ENCODE results near the gene NSG1.

The NSG1 gene

GRCh38 chr4:4422856-4423499 is 36.1 kb downstream of the NSG1 start:
- no peaks in the 10 kb centered on the region for H4K20me1 ChIP-seq (ENCODE audit: control insufficient read depth, insufficient read depth, low read depth, low read length)
- H3K79me2 ChIP-seq (ENCODE audit: control insufficient read depth, low read length), result no peaks in the 10 kb centered on the region
- no peaks in the 10 kb centered on the region for H3K9me3 ChIP-seq (ENCODE audit: control insufficient read depth, insufficient read depth, low read length)
- H3K36me3 ChIP-seq (ENCODE audit: control insufficient read depth, low read length), result peaks cover 17% of the 10 kb centered on the region; the same call in 1 of the 2 replicates
- no peaks in the 10 kb centered on the region for H3K4me1 ChIP-seq (ENCODE audit: control insufficient read depth, low read length)
- H3K27ac ChIP-seq (ENCODE audit: low read depth, low read length), result no peak overlapping the region
- no peaks in the 10 kb centered on the region for H3K27me3 ChIP-seq (ENCODE audit: control insufficient read depth, low read length)
- H3F3A ChIP-seq (ENCODE audit: control insufficient read depth, insufficient read depth), result no peaks in the 10 kb centered on the region
- no peak overlapping the region for H3K4me3 ChIP-seq (ENCODE audit: low read length)
- H3K9me2 ChIP-seq (replicated peaks; ENCODE audit: control insufficient read depth, low read length), result no peaks in the 10 kb centered on the region
- H3K4me2 ChIP-seq (ENCODE audit: low read length), result no peak overlapping the region
- TF ChIP-seq CTCF (IDR thresholded peaks at IDR 0.05; ENCODE audit: low read depth, low read length, poor library complexity, severe bottlenecking) (no peak), EZH2phosphoT487 (IDR thresholded peaks at IDR 0.05; ENCODE audit: borderline replicate concordance, low read length) (no peak)

- H3K4me2 ChIP-seq (ENCODE audit: low read length), result no peak overlapping the region
- H3K4me1 ChIP-seq (ENCODE audit: control insufficient read depth, low read length), result no peaks in the 10 kb centered on the region
- no peaks in the 10 kb centered on the region for H3K9me2 ChIP-seq (replicated peaks; ENCODE audit: control insufficient read depth, low read length)
- no peaks in the 10 kb centered on the region for H4K20me1 ChIP-seq (ENCODE audit: control insufficient read depth, insufficient read depth, low read depth, low read length)
- no peak overlapping the region for H3K27ac ChIP-seq (ENCODE audit: low read depth, low read length)
- H3K4me3 ChIP-seq (ENCODE audit: low read length), result no peak overlapping the region
- H3K27me3 ChIP-seq (ENCODE audit: control insufficient read depth, low read length), result no peaks in the 10 kb centered on the region
- H3F3A ChIP-seq (ENCODE audit: control insufficient read depth, insufficient read depth), result no peaks in the 10 kb centered on the region
- no peaks in the 10 kb centered on the region for H3K79me2 ChIP-seq (ENCODE audit: control insufficient read depth, low read length)
- H3K9me3 ChIP-seq (ENCODE audit: control insufficient read depth, insufficient read depth, low read length), result no peaks in the 10 kb centered on the region
- H3K36me3 ChIP-seq (ENCODE audit: control insufficient read depth, low read length), result peaks cover 17% of the 10 kb centered on the region; the same call in 1 of the 2 replicates
- TF ChIP-seq EZH2phosphoT487 (IDR thresholded peaks at IDR 0.05; ENCODE audit: borderline replicate concordance, low read length), result no peak
Measured at GRCh38 chr4:4423706-4424498, 37.0 kb downstream of the NSG1 start.

- Histone ChIP-seq H3K9me3 (ENCODE audit: control insufficient read depth, insufficient read depth, low read length) (no peaks in the 10 kb centered on the region), H3F3A (ENCODE audit: control insufficient read depth, insufficient read depth) (no peaks in the 10 kb centered on the region), H3K27ac (ENCODE audit: low read depth, low read length) (no peak overlapping the region), H3K36me3 (ENCODE audit: control insufficient read depth, low read length) (peaks cover 16% of the 10 kb centered on the region; the same call in 1 of the 2 replicates), H3K4me2 (ENCODE audit: low read length) (no peak overlapping the region), H3K9me2 (replicated peaks; ENCODE audit: control insufficient read depth, low read length) (no peaks in the 10 kb centered on the region), H4K20me1 (ENCODE audit: control insufficient read depth, insufficient read depth, low read depth, low read length) (no peaks in the 10 kb centered on the region), H3K4me1 (ENCODE audit: control insufficient read depth, low read length) (no peaks in the 10 kb centered on the region), H3K4me3 (ENCODE audit: low read length) (no peak overlapping the region), H3K27me3 (ENCODE audit: control insufficient read depth, low read length) (no peaks in the 10 kb centered on the region), H3K79me2 (ENCODE audit: control insufficient read depth, low read length) (no peaks in the 10 kb centered on the region)
- TF ChIP-seq CTCF (IDR thresholded peaks at IDR 0.05; ENCODE audit: low read depth, low read length, poor library complexity, severe bottlenecking) (no peak), EZH2phosphoT487 (IDR thresholded peaks at IDR 0.05; ENCODE audit: borderline replicate concordance, low read length) (no peak)
Measured at GRCh38 chr4:4424499-4425115, 37.7 kb downstream of the NSG1 start.

Data from DOHH2 (cell line).